H9 (cell line): ENCODE results near the gene SRPX. TPM values are rescaled to one million over a fixed set of nuclear protein-coding genes. Genes with fewer than 3 reads are reported as not detected.

Experiments
- DNase-seq: peaks from one replicate; pipeline ENCODE4 v3.0.0-alpha.2; 2017
- H2AFZ ChIP-seq: one replicate; pipeline ENCODE4 v1.6.1; 2013; ENCODE audit warnings: mild to moderate bottlenecking, low read length, control low read depth, moderate library complexity
- H2AK5ac ChIP-seq: 2 replicates; pipeline ENCODE4 v1.6.1; 2013; ENCODE audit warnings: low read length, control low read depth, mixed read lengths; ENCODE audit not compliant: insufficient read length
- H2BK120ac ChIP-seq: one replicate; pipeline ENCODE4 v1.6.1; 2013; ENCODE audit warnings: low read depth, mild to moderate bottlenecking, low read length, control low read depth, inconsistent platforms; ENCODE audit not compliant: poor library complexity, severe bottlenecking
- H2BK12ac ChIP-seq: 2 replicates; pipeline ENCODE4 v1.6.1; 2013; ENCODE audit warnings: low read length, control low read depth, mixed read lengths, low read depth; ENCODE audit not compliant: insufficient read length
- H2BK15ac ChIP-seq: 2 replicates; pipeline ENCODE4 v1.6.1; 2013; ENCODE audit warnings: low read depth, low read length, control low read depth
- H2BK20ac ChIP-seq: one replicate; pipeline ENCODE4 v1.6.1; 2013; ENCODE audit warnings: low read depth, mild to moderate bottlenecking, low read length, control low read depth, inconsistent platforms; ENCODE audit not compliant: poor library complexity, severe bottlenecking
- H2BK5ac ChIP-seq: 2 replicates; pipeline ENCODE4 v1.6.1; 2013; ENCODE audit warnings: low read length, control low read depth, mixed read lengths; ENCODE audit not compliant: insufficient read length
- H3K14ac ChIP-seq: 2 replicates; pipeline ENCODE4 v1.6.1; 2013; ENCODE audit warnings: low read length, control low read depth; ENCODE audit not compliant: insufficient read depth
- H3K18ac ChIP-seq: 2 replicates; pipeline ENCODE4 v1.6.1; 2013; ENCODE audit warnings: low read depth, mild to moderate bottlenecking, mixed read lengths, low read length, control low read depth; ENCODE audit not compliant: insufficient read length
- H3K23ac ChIP-seq: 2 replicates; pipeline ENCODE4 v1.6.1; 2013; ENCODE audit warnings: low read length, control low read depth, mixed read lengths, low read depth; ENCODE audit not compliant: insufficient read length
- H3K23me2 ChIP-seq: 2 replicates; pipeline ENCODE4 v1.6.1; 2013; ENCODE audit warnings: low read depth, mild to moderate bottlenecking, mixed read lengths, low read length, control low read depth; ENCODE audit not compliant: insufficient read length, poor library complexity, severe bottlenecking
- H3K27ac ChIP-seq: 2 replicates; pipeline ENCODE4 v1.5.1; 2013; ENCODE audit warnings: low read length, control low read depth, mixed read lengths, low read depth; ENCODE audit not compliant: insufficient read length
- H3K27me3 ChIP-seq: 2 replicates; pipeline ENCODE4 v1.6.1; 2013; ENCODE audit warnings: low read length, control low read depth, inconsistent platforms; ENCODE audit not compliant: insufficient read depth
- H3K4ac ChIP-seq: 2 replicates; pipeline ENCODE4 v1.6.1; 2013; ENCODE audit warnings: low read depth, mild to moderate bottlenecking, control low read depth, inconsistent platforms, low read length, moderate library complexity
- H3K4me1 ChIP-seq: 2 replicates; pipeline ENCODE4 v1.6.1; 2013; ENCODE audit warnings: low read length, control low read depth, inconsistent platforms; ENCODE audit not compliant: insufficient read depth
- H3K4me2 ChIP-seq: 2 replicates; pipeline ENCODE4 v1.6.1; 2013; ENCODE audit warnings: low read length, control low read depth, mixed read lengths; ENCODE audit not compliant: insufficient read length, insufficient read depth
- H3K56ac ChIP-seq: 2 replicates; pipeline ENCODE4 v1.6.1; 2013; ENCODE audit warnings: low read depth, mild to moderate bottlenecking, mixed read lengths, low read length, control low read depth; ENCODE audit not compliant: insufficient read length
- H3K79me1 ChIP-seq: 2 replicates; pipeline ENCODE4 v1.6.1; 2013; ENCODE audit warnings: low read depth, mild to moderate bottlenecking, moderate library complexity, low read length, control low read depth, inconsistent platforms; ENCODE audit not compliant: insufficient read depth, poor library complexity, severe bottlenecking
- H3K79me2 ChIP-seq: 2 replicates; pipeline ENCODE4 v1.6.1; 2013; ENCODE audit warnings: low read length, control low read depth, inconsistent platforms; ENCODE audit not compliant: insufficient read depth
- H3K9ac ChIP-seq: 2 replicates; pipeline ENCODE4 v1.6.1; 2013; ENCODE audit warnings: low read length, control low read depth, mixed read lengths; ENCODE audit not compliant: insufficient read length; ENCODE audit errors: extremely low read depth
- H3K9me3 ChIP-seq: one replicate; pipeline ENCODE4 v1.6.1; 2013; ENCODE audit warnings: low read depth, low read length, inconsistent platforms; ENCODE audit not compliant: control insufficient read depth
- H3T11ph ChIP-seq: one replicate; pipeline ENCODE4 v1.6.1; 2013; ENCODE audit warnings: mild to moderate bottlenecking, low read length, control low read depth, inconsistent platforms
- H4K20me1 ChIP-seq: one replicate; pipeline ENCODE4 v1.6.1; 2013; ENCODE audit not compliant: control insufficient read depth, insufficient read length, insufficient read depth
- H4K5ac ChIP-seq: 2 replicates; pipeline ENCODE4 v1.6.1; 2013; ENCODE audit warnings: low read depth, mild to moderate bottlenecking, mixed read lengths, low read length, control low read depth; ENCODE audit not compliant: insufficient read length
- H4K8ac ChIP-seq: replicated peaks from 2 replicates; pipeline ENCODE4 v1.6.1; 2013; ENCODE audit warnings: low read length, control low read depth, mixed read lengths, low read depth; ENCODE audit not compliant: insufficient read length
- H4K91ac ChIP-seq: 2 replicates; pipeline ENCODE4 v1.6.1; 2013; ENCODE audit warnings: low read depth, mild to moderate bottlenecking, moderate library complexity, mixed read lengths, low read length, control low read depth; ENCODE audit not compliant: insufficient read length
- H3K27ac Mint-ChIP-seq, 3 experiments: 2 replicates in 2 of 3; 3 replicates in 1 of 3; pipeline ENCODE4 v1.8.0; 2020 to 2021; ENCODE audit warnings: mixed read lengths in 3 of 3, mild to moderate bottlenecking in 1 of 3, moderate library complexity in 1 of 3
- H3K27me3 Mint-ChIP-seq: 2 replicates; pipeline ENCODE4 v1.8.0; 2021; ENCODE audit warnings: low read depth, mild to moderate bottlenecking, moderate library complexity, mixed read lengths
- H3K36me3 Mint-ChIP-seq, 3 experiments: 2 replicates in 2 of 3; 3 replicates in 1 of 3; pipeline ENCODE4 v1.8.0; 2020 to 2021; ENCODE audit warnings: low read depth in 3 of 3, mixed read lengths in 3 of 3; ENCODE audit not compliant: insufficient read depth in 1 of 3
- H3K4me1 Mint-ChIP-seq, 2 experiments: 2 replicates each; pipeline ENCODE4 v1.8.0; 2020; ENCODE audit warnings: mixed read lengths in 2 of 2
- H3K4me3 Mint-ChIP-seq, 2 experiments: 2 replicates in 1 of 2; 3 replicates in 1 of 2; pipeline ENCODE4 v1.8.0; 2020 to 2021; ENCODE audit warnings: mild to moderate bottlenecking in 2 of 2, mixed read lengths in 2 of 2, moderate library complexity in 1 of 2
- H3K9me3 Mint-ChIP-seq, 2 experiments: 2 replicates in 1 of 2; 3 replicates in 1 of 2; pipeline ENCODE4 v1.8.0; 2020; ENCODE audit warnings: mild to moderate bottlenecking in 2 of 2, mixed read lengths in 2 of 2, moderate library complexity in 1 of 2
- WGBS: extraction: QIAGEN DNeasy Blood & Tissue Kit; methylation state at CpG from one replicate; pipeline ENCODE4 v1.1.7; 2013; ENCODE audit warnings: missing lambda C conversion rate, low lambda C conversion rate, mixed read lengths; ENCODE audit not compliant: insufficient read length; ENCODE audit errors: extremely low coverage; 5-methylcytosine and 5-hydroxymethylcytosine counted together
- total RNA-seq: library from RNA; stranded (reverse); gene quantifications from 2 replicates; pipeline ENCODE4 v1.2.1, GENCODE V29; 2021
- TF ChIP-seq, protein P1 (sequence below): fragments of 200-600 bp; sonication (generic); conservative IDR thresholded peaks from 3 replicates; pipeline ENCODE4 v1.8.0; 2021; ENCODE audit warnings: antibody characterized with exemption, mild to moderate bottlenecking

SRPX gene
- total RNA-seq, 1 experiment from 2014 or later = 2.8 TPM

- Histone ChIP-seq H3K79me1 (no peaks in the 10 kb centered on the region), H3K56ac (no peak overlapping the region), H3K27me3 (no peaks in the 10 kb centered on the region), H3K14ac (no peak overlapping the region), H2AFZ (no peak overlapping the region), H3K79me2 (no peaks in the 10 kb centered on the region), H2BK5ac (no peak overlapping the region), H3K23me2 (no peaks in the 10 kb centered on the region), H2BK120ac (no peak overlapping the region), H2BK20ac (no peak overlapping the region), H3T11ph (no peak overlapping the region), H3K4ac (no peak overlapping the region), H3K4me1 (no peaks in the 10 kb centered on the region), H2BK15ac (no peak overlapping the region), H3K9ac (no peak overlapping the region), H4K91ac (no peak overlapping the region), H2AK5ac (no peak overlapping the region), H3K18ac (no peak overlapping the region), H2BK12ac (no peak overlapping the region), H3K23ac (no peak overlapping the region), H4K20me1 (no peaks in the 10 kb centered on the region), H3K9me3 (peaks cover 10% of the 10 kb centered on the region), H4K5ac (no peak overlapping the region), H4K8ac (no peak overlapping the region), H3K27ac (no peak overlapping the region), H3K4me2 (no peak overlapping the region)
- no peak overlapping the region for H3K4me3 Mint-ChIP-seq
- peaks cover 64 to 71% of the 10 kb centered on the region in 2 experiments for H3K9me3 Mint-ChIP-seq
- H3K4me1 Mint-ChIP-seq = peaks cover 5 to 6% of the 10 kb centered on the region in 2 experiments
- H3K27ac Mint-ChIP-seq = no peak overlapping the region; a peak in 1 of 7 replicates
- TF ChIP-seq, protein P1, sequence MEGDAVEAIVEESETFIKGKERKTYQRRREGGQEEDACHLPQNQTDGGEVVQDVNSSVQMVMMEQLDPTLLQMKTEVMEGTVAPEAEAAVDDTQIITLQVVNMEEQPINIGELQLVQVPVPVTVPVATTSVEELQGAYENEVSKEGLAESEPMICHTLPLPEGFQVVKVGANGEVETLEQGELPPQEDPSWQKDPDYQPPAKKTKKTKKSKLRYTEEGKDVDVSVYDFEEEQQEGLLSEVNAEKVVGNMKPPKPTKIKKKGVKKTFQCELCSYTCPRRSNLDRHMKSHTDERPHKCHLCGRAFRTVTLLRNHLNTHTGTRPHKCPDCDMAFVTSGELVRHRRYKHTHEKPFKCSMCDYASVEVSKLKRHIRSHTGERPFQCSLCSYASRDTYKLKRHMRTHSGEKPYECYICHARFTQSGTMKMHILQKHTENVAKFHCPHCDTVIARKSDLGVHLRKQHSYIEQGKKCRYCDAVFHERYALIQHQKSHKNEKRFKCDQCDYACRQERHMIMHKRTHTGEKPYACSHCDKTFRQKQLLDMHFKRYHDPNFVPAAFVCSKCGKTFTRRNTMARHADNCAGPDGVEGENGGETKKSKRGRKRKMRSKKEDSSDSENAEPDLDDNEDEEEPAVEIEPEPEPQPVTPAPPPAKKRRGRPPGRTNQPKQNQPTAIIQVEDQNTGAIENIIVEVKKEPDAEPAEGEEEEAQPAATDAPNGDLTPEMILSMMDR = no peak
- H3K27me3 Mint-ChIP-seq = peaks cover 4% of the 10 kb centered on the region; the same call in 1 of the 2 replicates
- DNase-seq = no peak
- H3K36me3 Mint-ChIP-seq = peaks cover 0 to 2% (median 0%) of the 10 kb centered on the region in 3 experiments; a peak in 1 of 7 replicates
- WGBS = no CpG with 5 or more reads among the region's 3 CpGs
Measured at GRCh38 chrX:38233891-38234667, 13.4 kb upstream of the SRPX start.
